Activated CD4-positive, alpha-beta memory T cell treated with anti-CD3 and anti-CD28 coated beads, Interleukin-2, amount 10 ng/mL, durations not matched to agents 7 days and 5 days (primary cell): Measurements from ENCODE around the gene SYNGR1. TPM values are rescaled to one million over a fixed set of nuclear protein-coding genes. Genes with fewer than 3 reads are reported as not detected.
"Not testable (repeated sequence)": the region's sequence is repeated elsewhere in the genome, so short reads cannot be mapped to it uniquely, and the experiment has no call there.

Source experiments
- CTCF ChIA-PET: fragments of 350-600 bp; sonication (Branson Sonifier 250); formaldehyde crosslinking; loops from one replicate; lab custom pipeline; 2021; ENCODE audit warnings: antibody characterized with exemption, inconsistent platforms; lab: Charles Lee
- POLR2A ChIA-PET: fragments of 350-600 bp; sonication (Branson Sonifier 250); formaldehyde crosslinking; loops from one replicate; lab custom pipeline; 2021; ENCODE audit warnings: antibody characterized with exemption; lab: Charles Lee
- DNase-seq: peaks from one replicate; pipeline ENCODE4 v3.0.0-alpha.2; 2020
- H3K27ac Mint-ChIP-seq: one replicate; pipeline ENCODE4 v1.8.0; 2021; ENCODE audit warnings: mild to moderate bottlenecking, mixed read lengths
- H3K27me3 Mint-ChIP-seq: one replicate; pipeline ENCODE4 v1.8.0; 2021; ENCODE audit warnings: mixed read lengths
- H3K36me3 Mint-ChIP-seq: one replicate; pipeline ENCODE4 v1.8.0; 2021; ENCODE audit warnings: low read depth, mixed read lengths
- H3K4me1 Mint-ChIP-seq: one replicate; pipeline ENCODE4 v1.8.0; 2021; ENCODE audit warnings: mixed read lengths
- H3K4me3 Mint-ChIP-seq: one replicate; pipeline ENCODE4 v1.8.0; 2021; ENCODE audit warnings: mild to moderate bottlenecking, mixed read lengths
- H3K9me3 Mint-ChIP-seq: one replicate; pipeline ENCODE4 v1.8.0; 2021; ENCODE audit warnings: mixed read lengths
- total RNA-seq, 2 experiments: library from RNA; stranded (reverse); gene quantifications; one replicate each; pipeline ENCODE4 v1.2.3, GENCODE V29; 2021

The SYNGR1 gene
- total RNA-seq, 2 experiments from 2014 or later, result 0.15 TPM; not detected in 1

- Mint-ChIP-seq H3K4me3 (peak overlapping the region; percentile 95), H3K36me3 (peaks cover 59% of the 10 kb centered on the region), H3K27ac (peak overlapping the region; percentile 96), H3K9me3 (no peaks in the 10 kb centered on the region), H3K4me1 (peaks cover 51% of the 10 kb centered on the region), H3K27me3 (no peaks in the 10 kb centered on the region)
- CTCF ChIA-PET, result interaction anchor here (0.6 to 8.1 kb wide), 15 partner anchors 8 to 625 kb away, joined by 3 to 115 read pairs (median 4); partner anchors contain the start of genes ATF4, CBX7 and TAB1
- POLR2A ChIA-PET, result interaction anchor here (0.6 to 7.4 kb wide), 56 partner anchors 8 to 859 kb away, joined by 3 to 134 read pairs (median 4); partner anchors contain the start of genes ATF4, CBX6, CBX7 and DMC1
- peak; percentile 58 for DNase-seq
These were observed 31.1 kb upstream of the SYNGR1 start for GRCh38 chr22:39318507-39319283.

DNA sequence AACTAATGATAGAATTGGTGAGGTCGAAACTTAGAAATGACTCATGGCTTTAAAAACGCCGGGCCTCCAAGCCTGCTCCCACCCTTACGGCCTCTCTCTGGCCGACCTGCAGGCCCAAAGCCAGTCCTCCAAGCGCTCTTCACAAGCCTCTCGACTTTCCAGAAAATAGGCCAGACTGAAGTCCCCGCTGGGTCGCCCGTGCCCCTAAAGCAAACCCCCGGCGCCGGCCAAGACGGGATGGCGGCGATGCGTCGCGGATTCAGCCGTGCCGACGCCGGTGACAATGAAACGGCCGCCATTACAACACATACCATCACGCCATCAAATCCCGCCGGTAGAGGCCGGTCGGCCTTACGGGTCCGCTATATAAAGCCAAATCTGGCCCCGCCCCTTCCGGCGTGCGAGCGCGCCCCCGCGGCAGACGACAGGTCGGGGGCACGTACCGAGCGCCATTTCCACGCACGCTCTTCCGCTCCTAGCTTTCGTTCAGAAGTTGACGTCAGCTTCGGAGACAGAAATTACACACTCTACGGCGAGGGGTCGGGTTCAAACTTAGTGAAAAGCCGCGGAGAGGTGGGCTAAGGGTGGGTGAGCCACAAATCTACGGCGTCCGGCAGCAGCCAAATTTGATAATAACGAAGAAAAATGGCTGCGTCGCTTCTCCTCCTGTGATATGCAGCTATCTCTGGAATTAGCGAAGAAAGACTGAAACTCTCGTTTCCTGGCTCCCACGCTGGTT lies 30.3 kb upstream of the SYNGR1 start, which contains the start of gene RPL3:
Gene RPL3, minus strand, starts transcription at position 340 of the 739 bp plus-strand sequence. Its CDS starts 26 bp downstream, at position 314.
- POLR2A ChIA-PET, result interaction anchor here (0.6 to 7.4 kb wide), 65 partner anchors 9 to 1632 kb away, joined by 3 to 134 read pairs (median 4); partner anchors contain the start of genes APOBEC3C, ATF4, CBX6 and CBX7
- Mint-ChIP-seq H3K9me3 (no peaks in the 10 kb centered on the region), H3K36me3 (peaks cover 52% of the 10 kb centered on the region), H3K4me1 (peaks cover 45% of the 10 kb centered on the region), H3K27ac (peak within 1 kb of the TSS; percentile 96), H3K27me3 (no peaks in the 10 kb centered on the region), H3K4me3 (peak within 1 kb of the TSS; percentile 95)
- DNase-seq, result peak; percentile 96
- CTCF ChIA-PET, result interaction anchor here (0.5 to 8.1 kb wide), 17 partner anchors 9 to 1699 kb away, joined by 3 to 115 read pairs (median 4); partner anchors contain the start of genes ATF4 and TAB1

GRCh38 chr22:39320616-39321029 lies 29.2 kb upstream of the SYNGR1 start:
- not testable (repeated sequence) for H3K9me3 Mint-ChIP-seq

DNA sequence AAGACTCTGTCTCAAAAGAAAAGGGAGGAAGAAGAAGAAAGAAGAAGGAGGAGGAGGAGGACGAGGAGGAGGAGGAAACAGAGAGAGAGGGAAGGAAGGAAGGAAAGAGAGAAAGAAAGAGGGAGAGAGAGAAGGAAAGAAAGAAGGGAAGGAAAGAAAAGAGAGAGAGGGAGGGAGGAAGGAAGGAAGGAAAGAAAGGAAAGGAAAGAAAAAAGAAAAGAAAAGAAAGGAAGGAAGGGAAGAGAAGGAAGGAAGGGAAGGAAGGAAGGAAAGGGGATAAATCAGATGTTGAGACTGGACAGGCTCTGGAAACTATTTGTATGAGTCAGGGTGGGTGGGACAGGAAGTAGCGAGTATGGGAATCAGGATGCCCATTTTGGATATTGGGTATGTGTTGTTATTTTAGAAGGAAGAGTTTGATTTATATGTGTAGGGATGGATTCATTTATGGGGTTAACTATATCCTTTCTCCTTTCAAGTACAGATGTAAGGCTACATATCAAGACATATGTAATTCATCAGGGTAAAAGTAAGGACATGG lies 24.3 kb upstream of the SYNGR1 start:
- Mint-ChIP-seq H3K36me3 (no peaks in the 10 kb centered on the region), H3K9me3 (no peaks in the 10 kb centered on the region), H3K27ac (no peak overlapping the region), H3K27me3 (no peaks in the 10 kb centered on the region), H3K4me3 (no peak overlapping the region), H3K4me1 (peaks cover 2% of the 10 kb centered on the region)
- CTCF ChIA-PET, result no interaction called here
- POLR2A ChIA-PET, result interaction anchor here (0.6 kb wide), 1 partner anchor 142 kb away, joined by 3 read pairs; no protein-coding TSS in a partner anchor
- no peak for DNase-seq

More at GRCh38 chr22:39320616-39321029, 29.2 kb upstream of the SYNGR1 start:
- Mint-ChIP-seq H3K27ac (peak overlapping the region; percentile 74), H3K4me1 (peaks cover 34% of the 10 kb centered on the region), H3K4me3 (peak overlapping the region; percentile 95), H3K36me3 (peaks cover 40% of the 10 kb centered on the region)
- ChIA-PET CTCF (interaction anchor here (0.9 to 8.1 kb wide), 9 partner anchors 10 to 450 kb away, joined by 3 to 115 read pairs (median 11); partner anchors contain the start of genes ATF4 and TAB1), POLR2A (interaction anchor here (1.0 to 7.4 kb wide), 21 partner anchors 8 to 723 kb away, joined by 3 to 134 read pairs (median 12); partner anchors contain the start of genes APOBEC3C, ATF4, CBX6 and CBX7)
- not testable (repeated sequence) for DNase-seq, H3K27me3 Mint-ChIP-seq

DNA sequence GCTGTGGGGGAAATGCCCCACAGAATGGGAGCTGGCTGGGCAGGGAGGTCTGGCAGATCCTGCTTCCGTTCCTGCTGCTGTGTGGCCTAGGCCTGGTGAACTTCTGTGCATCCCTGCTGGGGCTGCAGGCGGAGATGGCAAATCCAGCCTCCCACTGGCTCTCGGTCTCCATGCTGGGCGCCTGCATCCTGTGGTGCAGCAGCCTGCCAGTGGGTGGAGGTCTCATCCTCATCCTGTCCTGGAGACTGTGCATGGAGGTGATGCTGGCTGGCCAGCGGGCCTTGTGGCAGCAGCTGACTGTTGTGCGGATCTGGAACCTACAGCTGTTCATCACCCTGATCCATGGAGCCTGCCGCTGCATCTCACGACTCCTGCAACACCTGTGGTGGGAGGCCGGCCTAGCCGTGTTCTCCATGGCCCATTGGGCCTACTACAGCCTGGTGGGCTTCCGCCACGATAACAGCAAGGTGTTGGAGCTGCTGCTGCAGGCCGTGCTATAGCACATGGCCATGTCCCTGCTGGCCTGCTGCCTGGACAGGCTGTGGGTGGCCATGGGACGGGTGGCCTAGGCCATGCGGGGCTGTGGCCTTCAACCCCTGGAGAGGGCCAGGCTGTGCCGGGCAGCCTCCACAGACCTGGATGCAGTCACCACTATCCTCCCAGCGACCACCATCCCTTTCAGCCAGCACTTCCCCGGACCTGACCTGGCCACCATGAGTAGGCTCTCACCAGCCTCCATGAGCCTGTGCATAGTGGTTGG lies 21.6 kb upstream of the SYNGR1 start:
- Mint-ChIP-seq H3K27ac (no peak overlapping the region), H3K4me3 (no peak overlapping the region), H3K4me1 (peaks cover 9% of the 10 kb centered on the region), H3K27me3 (no peaks in the 10 kb centered on the region), H3K9me3 (no peaks in the 10 kb centered on the region), H3K36me3 (no peaks in the 10 kb centered on the region)
- CTCF ChIA-PET, result no interaction called here
- POLR2A ChIA-PET, result interaction anchor here (1.3 to 1.8 kb wide), 2 partner anchors 9 to 11 kb away, joined by 5 to 12 read pairs; partner anchors contain the start of gene RPL3
- no peak for DNase-seq

- not testable (repeated sequence) for H3K27ac Mint-ChIP-seq, H3K27me3 Mint-ChIP-seq, H3K36me3 Mint-ChIP-seq, H3K4me3 Mint-ChIP-seq, DNase-seq, H3K4me1 Mint-ChIP-seq, H3K9me3 Mint-ChIP-seq
- CTCF ChIA-PET, result interaction anchor here (1.2 to 3.8 kb wide), 4 partner anchors 10 to 461 kb away, joined by 3 to 37 read pairs (median 9); partner anchors contain the start of gene RPL3
- POLR2A ChIA-PET, result interaction anchor here (1.3 to 4.6 kb wide), 3 partner anchors 11 to 18 kb away, joined by 3 to 32 read pairs (median 5); partner anchors contain the start of gene RPL3
These were observed 19.2 kb upstream of the SYNGR1 start for GRCh38 chr22:39330553-39330952.

GRCh38 chr22:39332441-39333064 lies 17.2 kb upstream of the SYNGR1 start:
- H3K9me3 Mint-ChIP-seq, result no peaks in the 10 kb centered on the region

DNA sequence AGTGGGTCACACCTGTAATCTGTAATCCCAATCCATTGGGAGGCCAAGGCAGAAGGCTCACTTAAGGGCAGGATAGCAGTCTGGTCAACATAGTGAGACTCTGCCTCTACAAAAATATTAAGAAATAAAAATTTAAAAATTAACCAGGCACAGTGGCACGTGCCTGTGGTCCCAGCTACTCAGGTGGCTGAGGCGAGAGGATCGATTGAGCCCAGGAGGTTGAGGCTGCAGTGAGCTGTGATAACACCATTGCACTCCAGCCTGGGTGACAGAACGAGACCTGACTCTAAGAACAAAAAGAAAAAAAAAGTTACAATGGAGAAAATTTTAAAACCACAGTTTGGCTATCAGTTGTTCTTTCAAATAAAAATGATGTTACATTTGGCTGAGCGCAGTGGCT lies 13.4 kb upstream of the SYNGR1 start:
- no peak overlapping the region for H3K27ac Mint-ChIP-seq
- CTCF ChIA-PET, result interaction anchor here (0.7 kb wide), 1 partner anchor 1063 kb away, joined by 3 read pairs; no protein-coding TSS in a partner anchor
- DNase-seq, result no peak
- no peak overlapping the region for H3K4me3 Mint-ChIP-seq
- no peaks in the 10 kb centered on the region for H3K36me3 Mint-ChIP-seq
- H3K9me3 Mint-ChIP-seq, result no peaks in the 10 kb centered on the region
- POLR2A ChIA-PET, result no interaction called here
- peaks cover 12% of the 10 kb centered on the region for H3K27me3 Mint-ChIP-seq
- H3K4me1 Mint-ChIP-seq, result peaks cover 8% of the 10 kb centered on the region

More at GRCh38 chr22:39332441-39333064, 17.2 kb upstream of the SYNGR1 start:
- DNase-seq, result no peak
- Mint-ChIP-seq H3K36me3 (no peaks in the 10 kb centered on the region), H3K4me1 (peaks cover 9% of the 10 kb centered on the region), H3K27ac (no peak overlapping the region), H3K27me3 (peaks cover 2% of the 10 kb centered on the region), H3K4me3 (no peak overlapping the region)
- ChIA-PET CTCF (interaction anchor here (0.8 to 3.8 kb wide), 9 partner anchors 8 to 463 kb away, joined by 3 to 37 read pairs (median 6); partner anchors contain the start of gene RPL3), POLR2A (interaction anchor here (1.7 to 4.6 kb wide), 3 partner anchors 13 to 180 kb away, joined by 3 to 32 read pairs (median 5); partner anchors contain the start of genes CBX7 and RPL3)

DNA sequence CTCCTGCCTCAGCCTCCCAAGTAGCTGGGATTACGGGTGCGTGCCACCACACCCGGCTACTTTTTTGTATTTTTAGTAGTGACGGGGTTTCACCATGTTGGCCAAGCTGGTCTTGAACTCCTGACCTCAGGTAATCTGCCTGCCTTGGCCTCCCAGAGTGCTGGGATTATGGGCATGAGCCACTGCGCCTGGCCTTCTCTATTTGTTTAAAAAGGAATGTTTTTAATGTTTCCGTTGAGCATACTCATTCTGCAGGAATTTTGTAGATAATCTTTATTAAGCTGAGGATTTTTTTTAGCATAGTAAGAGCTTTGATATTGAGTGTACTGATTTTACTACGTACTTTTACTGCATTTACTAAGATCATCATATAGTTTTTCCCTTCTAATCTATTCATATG lies 10.0 kb upstream of the SYNGR1 start:
- H3K27ac Mint-ChIP-seq, H3K4me3 Mint-ChIP-seq, H3K4me1 Mint-ChIP-seq, H3K36me3 Mint-ChIP-seq, H3K9me3 Mint-ChIP-seq, POLR2A ChIA-PET, DNase-seq: not testable (repeated sequence)
- CTCF ChIA-PET, result interaction anchor here (0.6 to 2.2 kb wide), 2 partner anchors 8 to 64 kb away, joined by 4 to 9 read pairs; no protein-coding TSS in a partner anchor
- H3K27me3 Mint-ChIP-seq, result peaks cover 30% of the 10 kb centered on the region

DNA sequence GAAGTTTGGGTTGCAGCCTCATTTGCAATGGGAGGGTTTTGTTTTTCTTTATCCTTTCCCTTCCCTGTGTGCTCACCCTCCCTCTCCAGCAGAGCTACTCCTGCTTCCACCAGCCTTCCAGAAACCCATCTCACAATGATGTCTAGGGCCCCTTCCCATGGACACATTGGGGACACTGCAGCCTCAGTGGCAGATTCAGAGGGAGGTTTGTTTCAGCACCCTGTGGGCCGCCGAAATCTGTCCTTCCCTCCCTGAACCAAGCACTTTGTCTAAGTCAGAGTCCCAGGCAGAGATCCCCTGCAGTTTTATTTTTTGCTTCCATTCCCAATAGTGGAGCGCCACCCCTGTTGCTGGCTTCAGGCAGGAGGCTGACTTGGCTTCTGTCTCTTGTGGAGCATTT lies 8.6 kb upstream of the SYNGR1 start:
- H3K4me3 Mint-ChIP-seq, result no peak overlapping the region
- peaks cover 3% of the 10 kb centered on the region for H3K4me1 Mint-ChIP-seq
- DNase-seq, result no peak
- no peaks in the 10 kb centered on the region for H3K9me3 Mint-ChIP-seq
- no peak overlapping the region for H3K27ac Mint-ChIP-seq
- H3K27me3 Mint-ChIP-seq, result peaks cover 28% of the 10 kb centered on the region
- CTCF ChIA-PET, result interaction anchor here (2.2 kb wide), 1 partner anchor 10 kb away, joined by 9 read pairs; no protein-coding TSS in a partner anchor
- POLR2A ChIA-PET, result no interaction called here
- H3K36me3 Mint-ChIP-seq, result no peaks in the 10 kb centered on the region
